DLD1 (cell line): Measurements from ENCODE around the gene FCN2.

Experiments
- in situ Hi-C: cut with HindIII; loops from 2 replicates; pipeline ENCODE4 v1.10.0; 2017; ENCODE audit warnings: low sequenced_read_pairs

Gene FCN2

GRCh38 chr9:134902936-134903335, 22.3 kb downstream of the FCN2 start:
- in situ Hi-C loops, result no loop called here

DNA sequence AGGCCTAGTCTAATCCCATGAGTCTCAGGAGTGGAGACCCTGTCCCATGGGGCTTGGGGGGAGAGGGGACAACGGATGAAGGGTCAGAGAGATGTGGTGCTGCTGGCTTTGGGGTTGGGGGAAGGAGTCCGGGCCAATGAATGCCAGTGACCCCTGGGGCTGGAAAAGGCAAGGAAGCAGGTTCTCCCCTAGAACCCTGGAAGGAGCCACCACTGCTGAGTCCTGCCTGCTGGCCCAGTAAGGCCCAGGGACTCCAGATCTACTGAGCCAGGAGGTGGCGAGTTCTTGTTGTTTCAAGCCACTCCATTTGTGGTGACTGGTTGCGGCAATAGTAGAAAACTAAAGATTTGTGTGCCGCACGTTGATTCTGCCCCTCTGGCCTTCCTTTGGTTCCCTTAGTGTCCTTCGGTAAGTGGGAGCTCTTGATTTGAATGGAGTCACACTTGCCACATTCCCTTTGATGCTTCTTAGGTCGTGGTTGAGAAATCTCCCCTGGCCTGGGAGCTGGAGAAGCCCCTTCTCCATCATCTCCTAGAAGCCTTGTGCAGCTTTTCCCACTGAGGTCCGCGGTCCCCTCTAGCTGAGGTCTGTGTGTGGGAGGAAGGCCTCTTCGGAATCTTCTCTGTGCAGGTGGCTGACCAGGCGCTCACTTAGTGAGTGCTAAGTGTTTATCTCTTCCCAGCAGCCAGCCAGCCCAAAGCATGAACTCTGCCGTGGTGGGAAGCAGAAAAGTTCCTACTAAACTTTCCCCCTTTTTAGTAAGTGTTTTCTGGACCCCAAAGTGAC, 28.1 kb downstream of the FCN2 start:
- in situ Hi-C loops, result no loop called here

DNA sequence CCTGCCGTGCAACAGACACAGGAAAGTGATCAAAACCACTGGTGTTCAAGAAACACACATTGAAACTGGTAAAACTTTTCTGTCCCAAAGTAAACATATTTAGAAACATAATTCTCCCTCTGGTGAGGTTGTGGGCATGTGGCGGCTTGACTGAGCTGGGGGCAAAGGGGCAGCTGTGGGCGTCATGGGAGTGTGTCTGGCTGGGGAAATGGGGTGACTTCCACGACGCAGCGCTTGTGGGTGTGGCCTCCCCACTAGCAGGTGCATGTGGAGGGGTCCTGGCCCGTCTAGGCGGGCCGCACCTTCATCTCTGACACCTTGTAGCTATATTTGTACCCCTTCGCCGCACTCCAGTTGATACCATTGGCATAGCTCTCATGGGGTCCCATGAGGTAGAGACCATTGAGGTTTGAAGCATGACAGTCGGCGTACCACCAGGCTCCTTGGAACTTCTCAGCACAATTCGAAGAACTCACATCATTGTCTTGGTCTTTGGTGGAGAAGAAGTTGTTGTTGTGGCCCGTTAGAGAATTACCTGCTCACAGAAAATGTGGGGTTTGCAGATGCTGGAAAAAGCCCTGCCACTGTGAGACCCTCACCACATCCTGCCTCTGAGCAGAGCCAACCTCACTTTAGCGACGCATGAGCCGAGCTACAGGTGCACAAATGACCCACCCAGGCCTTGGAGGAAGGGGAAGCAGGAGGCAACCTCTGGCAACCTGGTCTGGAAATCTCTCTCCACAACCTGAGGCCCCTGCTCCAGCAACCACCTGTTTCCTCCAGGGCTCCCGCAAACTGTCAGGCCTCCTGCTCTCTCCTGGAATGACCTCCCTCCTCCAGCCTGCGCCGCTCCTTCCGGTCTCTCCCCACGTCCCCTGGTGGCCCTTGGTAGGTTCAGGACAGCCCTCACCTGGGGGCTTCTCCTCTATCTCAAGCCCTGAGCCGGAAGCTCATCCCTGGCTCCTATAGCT, 29.2 kb downstream of the FCN2 start:
- in situ Hi-C loops, result no loop called here

DNA sequence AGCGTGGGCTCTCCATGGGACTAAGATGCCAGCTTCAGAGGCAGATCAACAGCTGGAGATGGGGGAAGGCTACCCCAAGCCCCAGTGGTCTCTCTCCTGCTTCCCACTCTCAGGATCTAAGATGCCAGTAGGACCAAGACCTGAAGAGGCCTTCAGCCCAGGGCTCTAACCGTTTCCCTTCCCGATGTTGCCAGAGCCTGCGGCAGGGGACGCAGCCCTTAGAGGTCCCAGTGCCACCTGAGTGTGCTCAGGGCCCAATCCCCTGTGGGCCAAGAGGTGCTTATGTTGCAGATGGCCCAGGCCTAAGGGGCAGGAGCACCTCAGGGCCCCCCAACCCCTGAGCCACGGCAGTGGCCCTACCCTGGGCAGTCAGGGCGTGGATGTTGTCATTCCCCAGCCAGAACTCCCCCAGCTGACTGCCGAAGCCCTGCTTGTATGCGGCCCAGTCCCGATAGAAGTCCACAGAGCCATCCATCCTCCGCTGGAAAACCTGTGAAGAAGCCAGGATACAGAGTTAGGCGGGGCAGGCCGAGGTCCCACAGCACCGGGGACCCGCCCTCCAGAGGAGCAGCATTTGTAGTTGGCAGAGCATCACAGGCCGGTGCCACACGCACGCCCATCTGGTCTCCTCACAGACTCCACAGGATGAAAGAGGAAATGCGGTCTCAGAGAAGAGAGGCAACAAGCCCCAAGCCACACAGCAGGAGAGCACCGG, 31.7 kb downstream of the FCN2 start:
- in situ Hi-C loops, result no loop called here

DNA sequence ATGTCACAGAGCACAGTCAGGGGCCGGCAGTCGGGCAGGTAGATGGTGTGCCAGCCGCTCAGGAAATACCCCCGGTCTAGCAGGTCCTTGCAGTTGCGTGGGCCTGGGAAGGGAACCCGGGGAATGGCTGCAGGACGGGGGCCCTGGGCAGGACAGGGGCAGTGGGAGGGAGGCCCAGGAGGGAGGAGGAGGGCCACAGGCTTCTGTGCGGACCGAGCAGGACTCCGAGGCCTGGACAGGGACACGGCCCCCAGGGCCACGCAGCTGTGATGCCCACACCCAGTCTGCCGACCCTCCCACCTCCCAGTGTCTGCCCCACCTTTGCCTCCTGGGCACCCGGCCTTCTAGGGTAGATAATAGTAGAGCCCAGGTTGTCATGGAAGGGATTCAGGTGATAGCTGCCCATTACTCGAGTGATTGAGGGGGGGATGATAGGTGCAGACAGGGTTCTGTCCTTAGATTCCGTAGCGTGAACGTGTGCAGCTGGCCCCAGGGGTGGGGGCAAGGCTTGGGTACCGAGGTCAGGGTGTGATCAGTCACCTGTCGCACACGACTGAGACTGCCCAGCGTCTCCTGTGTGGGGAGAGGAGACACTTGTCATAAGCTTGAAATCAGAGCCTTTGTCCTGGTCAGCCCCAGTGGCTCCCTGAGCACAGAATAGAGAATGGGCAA, 32.6 kb downstream of the FCN2 start:
- in situ Hi-C loops, result no loop called here

DNA sequence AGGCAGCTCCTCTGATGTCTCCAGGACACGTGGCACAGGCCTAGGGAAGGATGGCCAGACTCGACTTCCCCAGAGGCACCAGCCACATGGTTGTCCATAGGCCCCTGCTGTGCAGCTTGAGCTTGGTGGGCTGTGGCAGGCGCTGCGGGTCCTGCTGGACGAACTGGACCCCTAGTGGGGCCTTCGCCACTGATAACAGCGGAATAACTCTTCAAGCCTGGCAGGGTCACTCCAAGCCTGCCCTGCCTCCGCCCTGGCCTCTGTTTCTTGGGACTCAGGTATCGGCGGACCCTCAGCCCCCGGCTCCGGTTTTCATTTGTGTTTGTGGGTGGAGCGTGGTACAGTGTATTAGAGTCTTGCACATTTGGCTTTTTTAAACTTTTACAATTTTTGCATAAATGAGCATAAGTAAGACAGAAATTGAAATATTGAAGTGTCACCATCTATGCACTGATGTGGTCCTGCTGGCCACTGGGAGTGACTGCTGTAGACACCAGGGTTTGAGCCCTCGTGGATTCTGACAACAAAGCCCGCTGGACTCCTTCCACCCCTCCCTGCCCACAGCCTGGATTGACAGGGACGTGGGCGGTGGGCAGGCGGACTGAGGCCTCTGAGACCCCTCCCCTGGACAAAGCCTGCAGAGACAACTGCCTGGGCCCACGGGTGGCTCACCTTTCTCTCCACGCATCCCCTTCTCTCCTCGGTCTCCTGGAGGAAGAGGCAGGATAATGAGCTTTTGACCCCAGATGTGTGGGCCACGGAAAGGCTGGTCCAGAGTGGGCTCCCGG, 33.3 kb downstream of the FCN2 start:
- in situ Hi-C loops, result no loop called here

DNA sequence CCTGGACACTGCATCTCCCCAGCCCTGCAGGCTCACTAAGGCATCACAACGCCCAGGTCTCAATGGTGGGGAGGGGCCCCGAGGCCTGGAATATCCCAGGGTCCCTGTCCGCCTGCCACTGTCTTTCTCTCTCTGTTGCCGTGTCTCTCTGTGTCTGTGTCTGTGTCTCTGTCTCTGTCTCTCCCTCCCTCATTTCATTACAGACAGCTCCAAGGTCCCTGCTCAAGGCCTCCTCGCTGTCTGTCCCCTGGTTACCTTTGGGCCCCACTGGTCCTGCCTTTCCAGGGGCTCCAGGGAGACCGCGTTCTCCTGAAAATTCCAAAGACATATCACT, 33.9 kb downstream of the FCN2 start:
- in situ Hi-C loops, result no loop called here

DNA sequence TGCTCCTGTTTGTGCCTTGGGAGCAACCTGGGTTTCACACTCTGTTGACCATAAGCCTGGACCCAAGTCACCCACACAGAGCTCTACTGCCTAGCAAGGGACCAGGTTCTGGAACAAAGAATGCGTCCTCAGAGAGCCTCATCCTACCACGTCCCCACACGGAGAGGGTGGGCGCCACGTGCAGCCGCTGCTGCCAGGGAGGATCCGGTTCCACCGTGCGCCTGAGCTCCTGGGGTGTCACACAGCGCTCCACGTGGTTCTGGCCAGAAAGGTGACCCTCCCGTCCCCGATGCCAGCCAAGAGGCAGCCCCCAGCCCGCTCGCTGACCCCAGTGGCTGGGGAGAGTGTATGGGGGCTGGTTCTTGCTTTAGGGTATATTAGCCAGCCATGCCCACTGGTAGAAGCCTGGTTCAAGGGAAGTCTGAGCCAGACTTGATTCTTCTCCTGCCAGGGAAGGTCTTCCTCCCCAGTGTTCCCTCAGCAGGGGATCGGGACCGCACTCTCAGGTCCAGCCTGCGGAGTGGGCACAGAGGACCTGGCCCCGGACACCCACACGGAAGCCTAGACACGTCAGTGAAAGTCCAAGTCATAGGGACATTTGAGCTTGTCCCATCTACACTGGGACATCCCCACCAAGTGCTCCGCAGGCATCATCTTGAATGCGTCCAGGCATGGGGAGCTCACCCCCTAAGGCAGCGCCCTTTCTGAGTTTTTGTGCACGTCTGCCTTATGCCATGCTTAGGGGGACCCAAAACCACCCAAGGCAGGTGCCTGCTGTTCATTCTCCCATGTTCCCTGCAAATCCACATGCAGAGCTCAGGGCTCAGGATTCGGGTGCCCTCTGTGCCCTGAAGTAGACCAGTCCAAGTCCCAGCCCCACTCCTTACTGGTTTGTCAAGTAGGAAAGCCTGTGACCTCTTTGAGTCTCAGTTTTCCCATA, 34.7 kb downstream of the FCN2 start:
- in situ Hi-C loops, result no loop called here

GRCh38 chr9:134916161-134916665, 35.6 kb downstream of the FCN2 start:
- in situ Hi-C loops, result no loop called here

DNA sequence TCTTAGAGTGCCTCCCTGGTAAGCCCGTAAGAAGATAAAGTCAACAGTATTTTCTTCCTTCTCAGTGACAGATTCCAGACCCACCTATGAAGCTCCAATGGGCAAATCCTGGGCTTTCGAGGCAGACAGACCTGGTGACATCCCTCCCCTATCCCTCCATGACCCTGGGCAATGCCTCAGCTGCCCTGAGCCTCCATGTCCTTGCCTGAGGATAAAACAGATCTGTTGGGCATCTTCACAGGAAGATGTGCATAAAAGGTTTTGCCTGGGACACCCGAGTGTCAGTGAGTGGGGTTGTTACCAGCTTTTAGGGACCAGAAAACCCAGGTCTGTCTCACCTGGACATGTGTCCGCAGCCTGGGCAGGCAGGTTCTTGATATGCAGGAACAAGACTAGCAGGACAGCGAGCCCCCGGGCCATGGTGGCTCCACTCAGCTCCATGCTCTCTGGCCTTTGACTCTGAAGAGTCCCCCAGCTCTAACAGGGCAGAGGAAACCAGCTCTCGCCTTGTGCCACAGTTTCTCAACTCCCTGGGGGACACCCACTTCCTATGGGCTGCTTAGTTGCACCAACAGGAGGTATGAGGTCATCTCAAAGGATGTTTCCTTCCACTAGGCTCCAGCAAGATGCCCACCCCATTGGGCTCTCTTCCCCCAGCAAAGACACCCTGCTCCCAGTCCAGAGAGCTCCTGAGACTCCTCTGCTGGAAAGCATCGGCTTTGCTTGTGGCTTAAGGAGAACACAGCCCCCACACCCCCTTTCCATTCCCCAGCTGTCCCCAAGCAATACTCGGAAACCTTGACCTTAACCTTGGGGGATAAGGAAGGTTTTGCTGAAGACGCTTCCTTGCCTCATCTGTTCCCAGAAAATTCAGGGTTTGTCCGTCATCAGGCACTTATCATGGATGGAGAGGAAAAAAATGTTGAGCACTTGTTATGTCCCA, 37.1 kb downstream of the FCN2 start, which contains the start of gene FCN1:
Gene FCN1 (minus strand): TSS at position 482 of the 943 bp plus-strand sequence. CDS start 41 bp downstream, at position 441.
- in situ Hi-C loops, result no loop called here

GRCh38 chr9:134918646-134919045, 38.0 kb downstream of the FCN2 start:
- in situ Hi-C loops, result no loop called here

- in situ Hi-C loops, result no loop called here
These were observed 38.7 kb downstream of the FCN2 start for GRCh38 chr9:134919303-134919702.

DNA sequence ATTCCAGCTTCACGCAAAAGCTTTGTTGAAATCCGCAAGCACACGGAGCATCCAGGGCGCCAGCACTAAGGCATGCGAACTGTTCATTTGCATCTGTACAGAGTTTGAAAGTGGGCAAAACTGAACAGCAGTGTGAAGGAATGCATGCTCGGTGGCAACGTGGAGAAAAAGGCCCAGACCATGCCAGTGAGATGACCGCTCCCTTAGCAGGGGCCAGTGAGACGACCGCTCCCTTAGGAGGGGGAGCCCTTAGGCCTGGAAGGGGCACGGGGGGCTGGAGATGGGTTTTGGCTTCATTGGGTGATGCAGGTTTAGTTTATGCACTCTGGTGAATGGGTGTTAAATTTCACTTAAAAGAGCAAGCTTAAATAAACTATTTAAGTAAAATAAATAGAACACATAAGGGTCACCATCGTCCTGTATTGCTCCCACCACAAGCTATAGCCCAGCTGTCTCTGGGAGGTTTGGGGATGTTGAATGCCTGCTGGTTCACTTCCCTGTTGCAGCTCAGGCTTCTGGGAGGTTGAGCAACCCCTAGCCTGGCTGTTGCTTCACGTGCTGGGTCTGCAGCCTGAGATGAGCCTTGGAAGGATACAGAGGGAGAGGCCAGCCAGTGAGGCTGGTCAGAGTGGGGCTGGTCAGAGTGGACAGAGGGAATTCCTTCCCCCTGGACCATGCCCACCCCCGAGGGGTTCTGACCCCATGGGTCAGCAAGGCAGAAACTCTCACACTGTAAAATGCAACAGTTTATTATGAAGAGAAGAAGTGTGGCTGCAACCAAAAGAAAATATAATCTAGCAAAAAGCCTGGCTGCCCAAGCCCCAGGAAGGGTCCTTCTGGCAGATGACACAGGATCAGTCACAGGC, 41.7 kb downstream of the FCN2 start:
- in situ Hi-C loops, result no loop called here

DNA sequence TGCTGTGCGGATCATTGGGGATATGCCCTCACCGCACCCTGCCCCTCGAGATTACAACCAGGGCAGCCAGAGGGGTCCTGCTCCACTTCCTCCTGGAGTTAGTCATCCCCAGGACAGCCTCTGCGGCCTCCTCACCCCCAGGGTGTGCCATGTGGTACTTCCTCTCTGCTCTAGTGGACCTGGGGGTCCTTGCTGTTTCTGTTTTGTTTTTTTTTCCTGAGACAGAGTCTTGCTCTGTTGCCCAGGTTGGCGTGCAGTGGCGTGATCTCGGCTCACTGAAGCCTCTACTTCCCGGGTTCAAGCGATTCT, 42.3 kb downstream of the FCN2 start:
- in situ Hi-C loops, result no loop called here

DNA sequence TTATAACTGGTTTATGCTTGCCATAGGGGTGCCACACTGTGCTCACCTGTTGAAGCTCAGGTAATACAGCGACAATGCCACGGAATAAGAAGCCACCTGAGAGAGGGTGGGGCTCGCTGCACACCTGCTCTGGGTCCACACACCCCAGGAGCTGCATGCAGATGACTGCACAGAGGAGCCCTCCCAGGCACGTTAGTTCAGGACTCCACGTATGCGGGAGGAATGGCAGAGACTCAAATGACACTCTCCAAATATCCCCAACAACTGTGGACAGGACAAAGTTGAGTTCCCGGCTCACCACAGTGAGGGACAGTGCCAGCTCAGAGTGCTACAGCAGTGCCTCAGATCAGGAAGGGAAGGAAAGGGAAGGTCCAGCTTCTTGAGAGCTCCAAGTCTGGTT, 42.9 kb downstream of the FCN2 start:
- in situ Hi-C loops, result no loop called here

GRCh38 chr9:134925011-134925511, 44.5 kb downstream of the FCN2 start:
- in situ Hi-C loops, result no loop called here
